ENCODE data around the gene PCYT2.
A peak's percentile ranks its signal among the peaks of the same experiment; 100 is the strongest.

Gene PCYT2

GRCh38 chr17:81940538-81941483 lies 29.6 kb upstream of the PCYT2 start:
- H3K4me3 ChIP-seq (replicated peaks; ENCODE audit: low read depth, low read length): no peak overlapping the region
- DNase-seq (ENCODE audit: extremely low read depth, insufficient read length): no peak
- H3K36me3 ChIP-seq (ENCODE audit: control insufficient read depth, insufficient read depth, low read length): no peaks in the 10 kb centered on the region
- H3K27me3 ChIP-seq (replicated peaks; ENCODE audit: control insufficient read depth, insufficient read depth, low read length): no peaks in the 10 kb centered on the region
- no peak for TF ChIP-seq CTCF (IDR thresholded peaks at IDR 0.05; ENCODE audit: insufficient read depth, low read length, poor library complexity, severe bottlenecking)

GRCh38 chr17:81939881-81940385 lies 28.7 kb upstream of the PCYT2 start:
- Histone ChIP-seq H3K4me3 (replicated peaks; ENCODE audit: low read depth, low read length) (no peak overlapping the region), H3K27me3 (replicated peaks; ENCODE audit: control insufficient read depth, insufficient read depth, low read length) (no peaks in the 10 kb centered on the region), H3K36me3 (ENCODE audit: control insufficient read depth, insufficient read depth, low read length) (no peaks in the 10 kb centered on the region)
- DNase-seq (ENCODE audit: extremely low read depth, insufficient read length): no peak
- TF ChIP-seq CTCF (IDR thresholded peaks at IDR 0.05; ENCODE audit: insufficient read depth, low read length, poor library complexity, severe bottlenecking): no peak

DNA sequence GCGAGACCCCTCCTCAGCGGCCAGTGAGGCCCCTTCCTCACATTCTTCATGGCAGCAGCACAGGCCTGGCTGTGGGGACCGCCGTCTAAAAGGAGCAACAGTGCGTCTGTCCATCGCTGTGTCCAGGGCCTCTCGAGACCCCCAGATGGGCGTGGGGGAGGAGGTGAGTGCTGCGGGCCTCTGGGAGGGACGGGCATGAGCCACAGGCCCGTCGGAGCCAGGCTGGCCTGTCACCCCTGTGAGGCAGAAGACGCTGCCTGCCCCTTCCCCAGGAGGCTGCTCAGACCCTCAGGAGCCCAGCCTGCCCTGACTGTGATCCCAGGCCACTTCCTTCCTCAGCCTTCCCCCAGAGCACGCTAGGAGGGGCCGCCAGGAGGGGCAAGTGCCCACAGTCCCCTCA lies 28.0 kb upstream of the PCYT2 start:
- no peak for TF ChIP-seq CTCF (IDR thresholded peaks at IDR 0.05; ENCODE audit: insufficient read depth, low read length, poor library complexity, severe bottlenecking)
- DNase-seq (ENCODE audit: extremely low read depth, insufficient read length): no peak
- H3K27me3 ChIP-seq (replicated peaks; ENCODE audit: control insufficient read depth, insufficient read depth, low read length): no peaks in the 10 kb centered on the region
- peaks cover 5% of the 10 kb centered on the region; the same call in 1 of the 2 replicates for H3K36me3 ChIP-seq (ENCODE audit: control insufficient read depth, insufficient read depth, low read length)
- H3K4me3 ChIP-seq (replicated peaks; ENCODE audit: low read depth, low read length): no peak overlapping the region

- DNase-seq (ENCODE audit: extremely low read depth, insufficient read length): no peak
- H3K36me3 ChIP-seq (ENCODE audit: control insufficient read depth, insufficient read depth, low read length): peaks cover 8% of the 10 kb centered on the region
- no peaks in the 10 kb centered on the region for H3K27me3 ChIP-seq (replicated peaks; ENCODE audit: control insufficient read depth, insufficient read depth, low read length)
- no peak for TF ChIP-seq CTCF (IDR thresholded peaks at IDR 0.05; ENCODE audit: insufficient read depth, low read length, poor library complexity, severe bottlenecking)
- H3K4me3 ChIP-seq (replicated peaks; ENCODE audit: low read depth, low read length): peak overlapping the region; percentile 42
Measured at GRCh38 chr17:81935709-81936084, 24.5 kb upstream of the PCYT2 start.

DNA sequence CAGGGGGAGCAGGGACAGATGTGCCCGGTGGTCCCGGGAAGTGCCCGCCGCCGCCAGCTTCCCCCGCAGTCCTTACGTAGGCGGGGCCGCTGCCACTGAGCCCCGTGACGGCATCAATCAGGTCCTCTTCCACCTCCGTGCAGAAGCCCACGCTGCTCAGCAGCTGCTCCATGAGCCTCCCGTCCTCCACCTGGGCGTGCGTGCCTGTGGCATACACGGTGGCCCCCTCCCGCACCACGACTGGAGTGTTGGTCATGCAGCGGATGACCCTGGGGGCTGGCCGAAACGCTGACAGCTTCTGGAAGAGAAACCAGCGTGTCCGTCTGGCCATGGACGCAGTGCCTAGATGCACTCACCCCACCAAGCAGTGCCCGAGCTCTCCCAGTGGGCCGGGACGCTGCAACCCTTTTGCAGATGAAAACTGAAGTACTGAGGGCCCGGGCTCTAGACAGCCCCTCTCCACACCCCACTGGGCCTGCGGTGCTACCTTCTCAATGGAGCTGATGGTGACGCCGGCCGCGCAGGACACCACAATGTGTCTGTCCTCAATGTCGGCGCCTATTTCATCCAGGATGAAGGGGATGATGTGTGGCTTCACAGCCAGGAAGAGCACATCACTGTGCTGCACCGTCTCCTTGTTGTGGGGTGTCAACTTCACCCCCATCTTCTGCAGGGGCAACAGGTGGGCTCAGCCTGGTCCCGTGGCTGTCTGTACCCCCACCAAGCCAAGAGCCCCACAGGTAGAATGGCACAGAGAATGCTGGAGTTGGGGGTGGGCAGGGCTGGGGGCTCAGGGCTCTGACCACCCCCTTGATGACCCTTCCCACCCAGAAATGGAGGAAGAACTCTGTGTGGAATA lies 23.9 kb upstream of the PCYT2 start:
- Histone ChIP-seq H3K27me3 (replicated peaks; ENCODE audit: control insufficient read depth, insufficient read depth, low read length) (no peaks in the 10 kb centered on the region), H3K4me3 (replicated peaks; ENCODE audit: low read depth, low read length) (no peak overlapping the region), H3K36me3 (ENCODE audit: control insufficient read depth, insufficient read depth, low read length) (peaks cover 8% of the 10 kb centered on the region)
- no peak for TF ChIP-seq CTCF (IDR thresholded peaks at IDR 0.05; ENCODE audit: insufficient read depth, low read length, poor library complexity, severe bottlenecking)
- no peak for DNase-seq (ENCODE audit: extremely low read depth, insufficient read length)

Data from GM06990 (cell line).